HG03469 (cell line): Measurements from ENCODE around the gene TMEM37.

Experiments used
- ATAC-seq: cut with Tn5 transposase; IDR thresholded peaks from one replicate; pipeline ENCODE4 v1.9.1; 2021; ENCODE audit warnings: mild to moderate bottlenecking, moderate library complexity, moderate number of reproducible peaks; ENCODE audit not compliant: unreplicated experiment

TMEM37 gene

GRCh38 chr2:119476301-119477112 is 44.9 kb downstream of the TMEM37 start:
- no peak for ATAC-seq

GRCh38 chr2:119477113-119477505 is 45.5 kb downstream of the TMEM37 start:
- ATAC-seq: no peak

GRCh38 chr2:119478188-119478977 is 46.7 kb downstream of the TMEM37 start:
- ATAC-seq: no peak

GRCh38 chr2:119478978-119479295 is 47.3 kb downstream of the TMEM37 start:
- ATAC-seq: no peak

GRCh38 chr2:119480184-119480583 is 48.5 kb downstream of the TMEM37 start:
- ATAC-seq: no peak

- ATAC-seq: no peak
Measured at GRCh38 chr2:119480718-119481142, 49.1 kb downstream of the TMEM37 start.

GRCh38 chr2:119481501-119482455 is 50.1 kb downstream of the TMEM37 start:
- ATAC-seq: no peak

GRCh38 chr2:119482481-119483394 is 51.1 kb downstream of the TMEM37 start:
- no peak for ATAC-seq

- no peak for ATAC-seq
Measured at GRCh38 chr2:119483395-119483753, 51.7 kb downstream of the TMEM37 start.

GRCh38 chr2:119483896-119484718 is 52.5 kb downstream of the TMEM37 start:
- ATAC-seq: no peak

- ATAC-seq: no peak
Measured at GRCh38 chr2:119484834-119485233, 53.2 kb downstream of the TMEM37 start.

- no peak for ATAC-seq
Measured at GRCh38 chr2:119485336-119486110, 53.9 kb downstream of the TMEM37 start.

- no peak for ATAC-seq
Measured at GRCh38 chr2:119486196-119486827, 54.7 kb downstream of the TMEM37 start.

GRCh38 chr2:119486886-119487285 is 55.2 kb downstream of the TMEM37 start:
- ATAC-seq: no peak

- no peak for ATAC-seq
Measured at GRCh38 chr2:119487434-119488244, 56.0 kb downstream of the TMEM37 start.
